ENCODE data around the gene RER1. TPM values are rescaled to one million over a fixed set of nuclear protein-coding genes. Genes with fewer than 3 reads are reported as not detected.

Gene RER1
- total RNA-seq, 1 experiment from 2014 or later: 174 TPM

- DNase-seq (ENCODE audit: low read depth): no peak
These were observed 14.9 kb downstream of the RER1 start for GRCh38 chr1:2406451-2407041.

GRCh38 chr1:2407166-2407990 lies 15.7 kb downstream of the RER1 start:
- DNase-seq (ENCODE audit: low read depth): no peak

GRCh38 chr1:2407991-2408275 lies 16.3 kb downstream of the RER1 start:
- no peak for DNase-seq (ENCODE audit: low read depth)

DNA sequence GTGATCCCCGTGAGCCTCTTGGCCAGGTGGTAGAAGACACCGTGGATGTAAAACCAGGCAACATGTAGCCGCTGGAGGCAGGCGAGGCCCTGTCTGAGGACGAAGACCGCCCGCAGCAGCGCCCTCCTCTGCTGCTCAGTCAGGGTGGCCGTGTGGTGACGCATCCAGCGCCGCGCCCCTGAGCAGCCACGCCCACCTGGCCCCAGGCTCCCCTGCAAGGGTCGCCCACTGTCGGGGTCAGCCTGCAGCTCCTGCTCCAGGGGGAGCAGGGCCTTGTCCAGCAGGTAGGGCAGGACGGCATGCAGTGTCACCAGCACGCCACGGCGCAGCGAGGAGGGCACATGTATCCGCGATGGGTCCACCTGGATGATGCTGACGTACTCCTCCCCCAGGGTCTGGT lies 16.8 kb downstream of the RER1 start:
- DNase-seq (ENCODE audit: low read depth): no peak

DNA sequence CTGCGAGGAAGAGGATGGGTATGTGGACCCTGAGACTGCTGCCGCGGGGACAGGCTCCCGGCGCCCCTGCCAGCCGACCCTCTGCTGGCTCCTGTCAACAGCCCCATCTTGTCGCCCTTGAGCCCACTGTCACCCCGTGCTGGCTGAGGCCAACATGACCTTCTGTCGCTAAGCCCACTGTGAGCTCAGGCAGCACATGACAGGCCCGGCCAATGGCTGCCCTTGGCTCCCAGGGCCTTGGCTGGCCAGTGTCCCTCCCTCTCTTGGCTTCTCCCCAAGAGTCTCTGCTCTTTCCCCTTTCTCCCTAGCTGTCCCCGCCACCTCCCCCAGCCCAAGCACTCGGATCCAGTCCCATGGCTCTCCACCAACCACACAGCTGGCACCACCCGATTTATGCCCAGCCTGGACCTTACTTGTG lies 17.2 kb downstream of the RER1 start:
- no peak for DNase-seq (ENCODE audit: low read depth)

GRCh38 chr1:2409745-2410144 lies 18.1 kb downstream of the RER1 start:
- no peak for DNase-seq (ENCODE audit: low read depth)

DNA sequence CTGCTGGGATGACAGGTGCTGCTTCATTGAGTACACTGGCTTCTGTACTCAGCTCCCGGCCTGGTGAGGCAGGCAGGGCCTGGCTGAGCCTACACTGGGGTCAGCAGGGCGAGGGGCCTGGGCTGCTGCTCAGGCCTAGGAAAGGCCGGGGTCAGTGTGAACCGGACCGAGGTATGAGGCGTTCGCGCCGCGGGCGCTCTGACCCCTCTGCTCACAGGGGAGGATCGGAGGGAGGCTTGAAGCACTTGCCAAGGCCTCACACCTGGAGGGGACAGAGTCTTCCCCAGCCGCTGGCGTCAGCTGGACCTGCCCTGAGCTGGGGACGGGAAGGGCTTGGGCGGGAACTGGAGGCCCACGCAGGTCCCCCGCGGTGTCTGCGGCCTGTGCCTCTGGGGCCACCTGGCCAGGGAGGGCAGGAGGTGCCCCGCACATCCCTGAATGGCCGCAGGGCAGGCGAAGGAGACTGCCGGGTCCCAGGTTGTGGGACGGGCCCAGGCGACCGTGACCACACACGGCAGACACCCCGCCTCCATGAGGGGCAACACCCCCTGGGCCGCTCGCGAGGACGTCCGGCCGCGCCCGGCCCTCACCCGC lies 20.3 kb downstream of the RER1 start:
- peak; percentile 34 for DNase-seq (ENCODE audit: low read depth)

GRCh38 chr1:2412395-2412772 lies 20.7 kb downstream of the RER1 start, which contains the start of gene PEX10:
PEX10 (minus strand) TSS chr1:2412564; CDS start chr1:2412502, 62 bp downstream.
- peak; percentile 84 for DNase-seq (ENCODE audit: low read depth)

GRCh38 chr1:2412773-2413494 lies 21.3 kb downstream of the RER1 start:
- peak; percentile 48 for DNase-seq (ENCODE audit: low read depth)

- DNase-seq (ENCODE audit: low read depth): no peak
These were observed 22.1 kb downstream of the RER1 start for GRCh38 chr1:2413495-2414296.

DNA sequence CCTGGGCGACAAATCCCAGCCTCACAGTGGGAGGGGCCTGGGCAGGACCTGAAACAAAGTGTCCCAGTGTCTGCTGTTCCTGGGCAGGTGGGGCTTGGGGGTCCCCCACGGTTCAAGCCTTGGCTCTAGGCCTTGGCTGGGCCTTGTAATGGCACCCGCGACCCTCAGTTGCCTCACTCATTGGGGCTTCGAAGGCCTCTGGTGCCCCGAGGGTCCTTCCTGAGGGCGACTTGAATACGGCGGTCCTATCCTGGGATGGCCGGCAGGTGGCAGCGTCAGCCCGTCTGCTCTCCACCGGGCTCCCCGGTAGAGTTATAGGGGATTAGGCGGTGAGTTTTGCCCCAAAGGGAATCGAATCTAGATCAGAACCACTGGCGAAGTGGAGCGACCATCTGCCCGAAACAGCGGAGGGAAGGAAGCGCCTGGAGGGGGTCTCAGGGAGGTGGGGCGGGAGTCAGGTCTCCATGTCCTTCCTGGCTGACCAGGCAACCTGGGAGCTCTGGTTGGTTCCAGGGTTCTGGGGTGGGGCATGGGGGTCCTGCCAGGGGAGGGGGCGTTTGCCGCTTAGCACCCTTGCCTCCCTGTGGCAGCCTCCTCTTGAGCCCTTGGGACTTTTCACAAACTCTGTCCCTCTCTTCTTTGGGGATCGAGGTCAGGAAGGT lies 22.8 kb downstream of the RER1 start:
- peak; percentile 59 for DNase-seq (ENCODE audit: low read depth)

- DNase-seq (ENCODE audit: low read depth): no peak
These were observed 23.7 kb downstream of the RER1 start for GRCh38 chr1:2415337-2415736.

DNA sequence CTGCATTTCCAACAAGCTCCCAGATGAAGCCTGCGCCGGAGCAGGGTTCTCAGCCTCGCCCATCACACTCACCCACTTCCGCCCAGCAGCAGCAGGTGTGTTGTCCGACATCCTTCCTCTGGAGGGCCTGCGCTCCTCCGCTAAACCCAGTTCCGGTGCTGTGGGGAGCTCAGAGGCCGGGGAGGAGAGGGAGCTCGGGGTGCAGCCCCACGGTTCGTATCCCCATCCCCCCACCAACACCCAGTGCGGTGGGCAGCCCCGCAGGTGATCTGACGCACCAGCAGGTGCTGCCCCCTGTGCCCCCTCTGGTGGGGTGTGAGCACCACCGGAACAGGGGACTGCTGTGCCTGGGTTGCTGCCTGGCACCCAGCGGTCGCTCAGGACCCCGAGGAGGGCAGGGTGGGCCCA lies 24.2 kb downstream of the RER1 start:
- DNase-seq (ENCODE audit: low read depth): no peak

DNA sequence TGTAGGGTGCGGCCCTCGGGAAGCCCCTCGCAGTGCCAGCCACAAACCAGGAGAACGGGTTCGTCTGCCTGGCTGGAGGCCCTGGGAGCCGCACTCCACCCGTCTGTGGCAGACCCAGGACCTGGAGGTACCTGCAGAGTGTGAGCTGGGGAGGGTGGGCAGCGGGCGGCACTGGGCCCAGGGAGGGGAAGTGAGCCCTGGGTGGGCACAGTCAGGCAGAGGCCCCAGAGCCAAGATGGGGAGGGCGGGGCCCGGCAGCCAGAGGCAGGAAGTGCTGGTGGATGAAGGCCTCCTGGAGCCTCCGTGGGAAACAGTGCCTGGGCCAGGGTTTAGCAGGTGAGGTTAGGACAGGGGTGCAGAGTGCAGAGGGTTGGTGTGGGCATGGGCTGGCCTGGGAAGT lies 24.8 kb downstream of the RER1 start:
- no peak for DNase-seq (ENCODE audit: low read depth)

DNA sequence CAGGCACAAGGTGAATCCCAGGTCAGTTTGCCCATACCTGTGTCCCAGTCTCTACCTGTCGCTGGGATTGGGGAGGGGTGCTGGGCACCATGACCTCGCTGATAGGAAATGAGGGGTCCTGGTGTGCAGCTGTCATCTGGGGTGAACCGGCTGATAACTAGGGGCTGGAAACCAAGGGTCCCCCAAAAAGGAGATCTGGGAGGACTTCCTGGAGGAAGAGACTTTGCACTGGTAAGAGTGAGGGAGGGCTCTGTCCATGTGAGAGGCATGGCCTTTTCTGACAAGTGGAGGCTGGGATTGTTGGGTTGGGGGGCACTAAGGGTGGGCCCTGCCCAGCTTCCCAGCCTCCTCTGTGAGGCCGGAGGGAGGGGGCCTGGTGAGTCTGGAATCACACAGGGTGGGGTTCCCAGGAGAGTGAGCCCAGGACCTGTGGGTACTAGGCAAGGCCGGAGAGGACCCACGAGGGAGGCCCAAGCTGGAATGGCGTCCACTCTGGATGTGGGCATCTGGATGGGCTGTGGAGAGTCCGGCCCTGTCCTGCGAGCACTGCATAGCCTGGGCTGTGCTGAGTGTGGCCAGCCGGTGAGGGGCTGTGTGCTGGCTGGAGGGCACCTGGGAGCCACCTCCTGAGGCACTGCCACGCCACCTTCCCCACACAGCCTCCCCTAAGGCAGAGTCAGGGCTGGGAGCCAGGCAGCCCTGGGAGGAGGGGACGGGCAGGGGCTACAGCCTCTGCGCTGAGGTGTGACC lies 25.6 kb downstream of the RER1 start:
- no peak for DNase-seq (ENCODE audit: low read depth)

GRCh38 chr1:2417833-2418225 lies 26.2 kb downstream of the RER1 start:
- DNase-seq (ENCODE audit: low read depth): no peak

- no peak for DNase-seq (ENCODE audit: low read depth)
These were observed 27.2 kb downstream of the RER1 start for GRCh38 chr1:2418791-2419320.

- no peak for DNase-seq (ENCODE audit: low read depth)
These were observed 27.8 kb downstream of the RER1 start for GRCh38 chr1:2419416-2419815.

DNA sequence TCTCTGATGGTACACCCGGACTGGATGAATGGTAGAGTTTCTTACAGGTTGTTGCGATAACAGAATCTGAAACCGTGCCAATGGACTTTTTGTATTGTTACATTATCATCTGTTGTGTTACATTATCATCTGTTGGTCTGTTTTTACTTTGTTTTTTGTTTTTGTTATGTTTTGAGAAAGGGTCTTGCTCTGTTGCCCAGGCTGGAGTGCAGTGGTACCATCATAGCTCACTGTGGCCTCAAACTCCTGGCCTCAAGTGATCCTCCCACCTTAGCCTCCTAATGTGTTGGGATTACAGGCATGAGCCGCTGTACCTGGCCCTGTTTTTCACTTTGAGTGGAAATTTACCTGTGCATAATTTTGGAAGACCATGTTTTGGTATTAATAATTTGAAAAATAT lies 30.9 kb downstream of the RER1 start:
- no peak for DNase-seq (ENCODE audit: low read depth)

GRCh38 chr1:2425892-2426291 lies 34.3 kb downstream of the RER1 start:
- no peak for DNase-seq (ENCODE audit: low read depth)

Measured in HT1080 (cell line).